NB4 (cell line): ENCODE data around the gene LILRA6.
"Not testable (repeated sequence)": the region's sequence is repeated elsewhere in the genome, so short reads cannot be mapped to it uniquely, and the experiment has no call there.

Source experiments
- DNase-seq: peaks from one replicate; pipeline ENCODE4 v3.0.0; 2010; ENCODE audit warnings: low read depth
- H3K4me3 ChIP-seq: one replicate; pipeline ENCODE4 v1.5.1; 2011; ENCODE audit warnings: mild to moderate bottlenecking, low read depth, low read length, moderate library complexity
- CTCF ChIP-seq: IDR thresholded peaks from one replicate; pipeline ENCODE4 v1.5.1; 2012; ENCODE audit warnings: low read depth, low read length
- MYC ChIP-seq: IDR thresholded peaks from 2 replicates; pipeline ENCODE4 v1.6.1; 2011; ENCODE audit warnings: low read depth, low read length
- POLR2A ChIP-seq: IDR thresholded peaks from 2 replicates; pipeline ENCODE4 v1.6.1; 2011; ENCODE audit warnings: mild to moderate bottlenecking; ENCODE audit not compliant: insufficient read length; ENCODE audit errors: extremely low read depth
- TF ChIP-seq, protein P1 (sequence below): IDR thresholded peaks from 2 replicates; pipeline ENCODE4 v1.6.1; 2011; ENCODE audit warnings: low read depth, low read length

The LILRA6 gene

GRCh38 chr19:54242646-54243045 is at the start of gene LILRA6:
LILRA6 (minus strand) TSS chr19:54242790.
- DNase-seq, H3K4me3 ChIP-seq: not testable (repeated sequence)

GRCh38 chr19:54289160-54289559 is 46.6 kb upstream of the LILRA6 start:
- DNase-seq: not testable (repeated sequence)

DNA sequence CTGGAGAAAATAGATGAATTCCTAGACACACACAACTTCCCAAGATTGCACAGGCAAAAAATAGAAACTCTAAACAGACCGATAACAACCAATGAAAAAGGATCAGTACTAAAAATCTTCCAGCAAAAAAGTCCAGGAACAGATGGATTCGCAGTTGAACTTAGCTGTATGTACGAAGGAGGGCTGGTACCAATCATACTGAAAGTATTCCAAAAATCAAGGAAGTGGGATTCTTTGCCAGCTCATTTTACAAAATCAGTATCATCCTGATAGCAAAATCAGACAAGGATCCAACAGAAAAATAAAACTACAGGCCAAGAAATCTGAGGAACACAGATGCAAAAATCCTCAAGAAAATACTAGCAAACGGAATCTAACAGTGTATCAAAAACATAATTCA is 44.9 kb upstream of the LILRA6 start:
- TF ChIP-seq MYC (no peak), POLR2A (no peak), CTCF (no peak)
- TF ChIP-seq, protein P1, sequence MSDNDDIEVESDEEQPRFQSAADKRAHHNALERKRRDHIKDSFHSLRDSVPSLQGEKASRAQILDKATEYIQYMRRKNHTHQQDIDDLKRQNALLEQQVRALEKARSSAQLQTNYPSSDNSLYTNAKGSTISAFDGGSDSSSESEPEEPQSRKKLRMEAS: no peak
- H3K4me3 ChIP-seq: no peak overlapping the region
- no peak for DNase-seq

More at GRCh38 chr19:54289160-54289559, 46.6 kb upstream of the LILRA6 start:
- not testable (repeated sequence) for H3K4me3 ChIP-seq

GRCh38 chr19:54286283-54286682 is 43.7 kb upstream of the LILRA6 start:
- H3K4me3 ChIP-seq, DNase-seq: not testable (repeated sequence)

- H3K4me3 ChIP-seq, DNase-seq: not testable (repeated sequence)
Measured at GRCh38 chr19:54285427-54286056, 43.0 kb upstream of the LILRA6 start.

- TF ChIP-seq CTCF: no peak
- TF ChIP-seq MYC: no peak
- TF ChIP-seq, protein P1: no peak
- TF ChIP-seq POLR2A: no peak
- no peak overlapping the region for H3K4me3 ChIP-seq
- DNase-seq: peak; percentile 76
Measured at GRCh38 chr19:54282686-54283470, 40.3 kb upstream of the LILRA6 start.

DNA sequence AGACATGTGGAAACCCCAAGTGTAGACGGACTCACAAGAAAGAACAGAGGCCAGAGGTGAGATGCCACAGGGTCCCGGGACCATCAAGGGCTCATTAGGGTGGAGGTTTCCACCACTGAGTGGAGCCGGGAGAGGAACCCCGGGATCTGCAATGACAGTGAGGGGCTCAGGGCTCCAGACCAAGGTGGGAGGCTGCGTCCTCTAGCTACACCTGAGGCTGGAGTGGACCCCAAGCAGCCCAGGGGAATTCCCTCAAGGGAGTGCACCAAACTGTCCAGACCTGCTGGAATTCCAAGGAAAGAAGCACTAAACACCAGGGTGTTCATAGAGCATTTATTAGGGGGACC is 39.1 kb upstream of the LILRA6 start:
- DNase-seq, H3K4me3 ChIP-seq: not testable (repeated sequence)

DNA sequence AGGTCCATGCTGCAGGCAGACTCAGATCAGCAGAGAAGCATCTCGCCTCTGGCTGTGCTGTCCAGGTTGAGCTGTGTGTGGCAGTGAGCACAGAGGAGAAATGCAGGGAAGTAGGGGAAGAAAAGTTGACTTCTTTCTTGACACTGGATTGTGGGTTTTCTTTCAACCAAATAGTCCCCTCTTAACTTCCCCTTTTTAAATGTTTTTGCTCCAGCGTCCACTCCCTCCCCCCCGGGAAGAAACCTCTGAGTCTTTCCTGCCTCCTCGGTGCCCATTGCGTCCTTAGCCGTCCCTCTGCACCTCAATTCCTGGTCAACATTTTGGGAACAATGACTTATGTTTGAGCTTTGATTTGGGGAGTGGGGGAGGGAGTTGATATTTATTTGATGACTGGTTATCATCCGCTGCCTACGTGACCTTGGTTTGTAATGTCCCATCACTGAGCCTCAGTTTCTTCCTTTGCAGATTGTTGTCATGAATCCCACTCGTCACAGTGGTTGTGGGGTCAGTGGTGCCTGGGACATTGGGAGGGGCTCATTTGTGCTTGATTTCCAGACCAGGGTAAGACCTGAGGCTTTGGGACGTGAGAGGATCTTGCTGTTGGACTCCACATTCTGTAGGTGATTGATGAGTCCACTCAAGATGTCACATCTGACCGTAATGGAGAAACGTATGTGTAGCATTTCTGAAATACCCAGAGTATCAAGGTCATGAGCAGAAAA is 38.6 kb upstream of the LILRA6 start, which contains the start of gene LILRB2:
TSS of gene LILRB2 (minus strand) at position 104 of the 722 bp plus-strand sequence. CDS start 614 bp downstream, outside the sequence.
- peak; percentile 59 for DNase-seq

DNA sequence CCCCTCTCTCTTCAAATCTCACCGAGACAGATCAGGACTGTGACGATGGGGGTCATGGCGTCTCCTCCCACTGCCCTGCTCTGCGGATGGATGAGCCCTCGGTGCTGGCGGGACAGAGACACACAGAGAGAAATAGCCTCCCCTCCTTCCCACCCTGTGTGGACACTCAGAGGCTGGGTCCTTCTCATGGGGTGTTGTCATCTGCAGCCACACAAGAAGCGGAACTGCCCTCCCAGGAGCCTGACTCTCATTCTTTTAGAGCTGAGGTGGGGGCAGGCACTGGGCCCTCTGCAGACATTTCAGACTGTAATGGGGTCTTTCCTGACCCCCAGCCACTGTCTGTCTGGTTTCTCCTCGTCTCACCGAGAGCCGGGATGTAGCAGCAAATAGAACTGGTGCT is 37.9 kb upstream of the LILRA6 start:
- H3K4me3 ChIP-seq: peak overlapping the region; percentile 16
- DNase-seq: peak; percentile 53

More for the DNA sequence above, 38.6 kb upstream of the LILRA6 start, which contains the start of gene LILRB2:
- TF ChIP-seq MYC (no peak), CTCF (no peak), POLR2A (no peak)
- TF ChIP-seq, protein P1: no peak
- peak within 1 kb of the TSS; percentile 16 for H3K4me3 ChIP-seq

GRCh38 chr19:54280025-54280424 is 37.4 kb upstream of the LILRA6 start:
- H3K4me3 ChIP-seq: not testable (repeated sequence)

More at GRCh38 chr19:54280025-54280424, 37.4 kb upstream of the LILRA6 start:
- not testable (repeated sequence) for DNase-seq
